Testis (tissue), 2 donors: ENCODE measurements around the gene RELCH.

Experiments used
- POLR2A ChIP-seq: fragments of 450-650 bp; IDR thresholded peaks from one replicate; pipeline ENCODE4 v1.6.1; 2017; ENCODE audit warnings: antibody characterized with exemption, mild to moderate bottlenecking, moderate library complexity
- TF ChIP-seq, protein P1 (sequence below), 3 experiments: fragments of 450-650 bp in 2 of 3; fragments of 200-600 bp in 1 of 3; sonication (generic) in 1 of 3; IDR thresholded peaks; one replicate each; pipeline ENCODE4 v1.5.1; 2016 to 2019; ENCODE audit warnings: antibody characterized with exemption in 3 of 3, mild to moderate bottlenecking in 2 of 3, moderate library complexity in 1 of 3

- TF ChIP-seq, protein P1, sequence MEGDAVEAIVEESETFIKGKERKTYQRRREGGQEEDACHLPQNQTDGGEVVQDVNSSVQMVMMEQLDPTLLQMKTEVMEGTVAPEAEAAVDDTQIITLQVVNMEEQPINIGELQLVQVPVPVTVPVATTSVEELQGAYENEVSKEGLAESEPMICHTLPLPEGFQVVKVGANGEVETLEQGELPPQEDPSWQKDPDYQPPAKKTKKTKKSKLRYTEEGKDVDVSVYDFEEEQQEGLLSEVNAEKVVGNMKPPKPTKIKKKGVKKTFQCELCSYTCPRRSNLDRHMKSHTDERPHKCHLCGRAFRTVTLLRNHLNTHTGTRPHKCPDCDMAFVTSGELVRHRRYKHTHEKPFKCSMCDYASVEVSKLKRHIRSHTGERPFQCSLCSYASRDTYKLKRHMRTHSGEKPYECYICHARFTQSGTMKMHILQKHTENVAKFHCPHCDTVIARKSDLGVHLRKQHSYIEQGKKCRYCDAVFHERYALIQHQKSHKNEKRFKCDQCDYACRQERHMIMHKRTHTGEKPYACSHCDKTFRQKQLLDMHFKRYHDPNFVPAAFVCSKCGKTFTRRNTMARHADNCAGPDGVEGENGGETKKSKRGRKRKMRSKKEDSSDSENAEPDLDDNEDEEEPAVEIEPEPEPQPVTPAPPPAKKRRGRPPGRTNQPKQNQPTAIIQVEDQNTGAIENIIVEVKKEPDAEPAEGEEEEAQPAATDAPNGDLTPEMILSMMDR (IDR thresholded peaks at IDR 0.05): no peak
- TF ChIP-seq POLR2A: no peak
These were observed 42.7 kb upstream of the RELCH start for GRCh38 chr18:62144338-62144737.
